ENCODE data around the gene MTA1. TPM values are rescaled to one million over a fixed set of nuclear protein-coding genes. Genes with fewer than 3 reads are reported as not detected.

The MTA1 gene
- total RNA-seq, 4 donors from 2014 or later = 75.7 to 295 (median 165) TPM

DNA sequence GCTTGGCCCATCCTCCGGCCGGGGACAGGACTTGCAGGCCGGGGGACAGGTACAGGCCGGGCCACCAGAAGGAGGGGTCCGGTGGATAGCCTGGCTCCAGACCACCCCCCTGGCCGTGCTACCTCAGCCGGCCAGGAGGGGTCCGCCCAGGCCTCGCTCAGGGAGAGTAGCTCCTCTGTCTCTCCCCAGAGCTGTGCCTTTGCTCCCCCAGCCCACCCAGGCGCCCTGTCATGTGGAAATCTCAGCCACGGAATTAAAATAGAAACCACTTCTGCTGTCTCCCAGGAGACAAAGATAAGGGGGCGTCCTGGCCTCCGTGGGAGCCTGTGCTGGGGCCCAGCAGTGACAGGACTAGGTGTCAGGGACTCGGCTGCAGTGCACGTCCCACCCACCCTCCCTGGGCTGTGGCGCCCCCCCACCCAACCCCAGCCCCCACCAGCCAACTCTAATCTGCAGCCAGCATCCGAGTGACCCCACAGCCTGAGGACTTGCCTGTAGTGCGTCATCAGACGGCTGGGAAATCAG is 51.7 kb downstream of the MTA1 start:
- TF ChIP-seq CTCF (IDR thresholded peaks at IDR 0.05) (no peak), POLR2A (IDR thresholded peaks at IDR 0.05) (no peak)
- H3K9me3 ChIP-seq = no peaks in the 10 kb centered on the region
- H3K27me3 ChIP-seq = peaks cover 0 to 24% of the 10 kb centered on the region in 2 donors
- H3K4me3 ChIP-seq = no peak overlapping the region
- H3K36me3 ChIP-seq = peaks cover 0 to 34% (median 0%) of the 10 kb centered on the region in 3 donors
- DNase-seq = no peak
- H3K4me1 ChIP-seq = peaks cover 0 to 35% (median 22%) of the 10 kb centered on the region in 4 donors
- peak overlapping the region in 1 of 4 donors; percentile 89 for H3K27ac ChIP-seq

- TF ChIP-seq POLR2A (IDR thresholded peaks at IDR 0.05) = no peak
- peaks cover 0 to 25% of the 10 kb centered on the region in 2 donors for H3K27me3 ChIP-seq
- DNase-seq = no peak
- peaks cover 0 to 28% (median 0%) of the 10 kb centered on the region in 3 donors for H3K36me3 ChIP-seq
- peaks cover 0 to 41% (median 25%) of the 10 kb centered on the region in 4 donors for H3K4me1 ChIP-seq
- peak overlapping the region in 2 of 4 donors; percentile 12 to 89 for H3K27ac ChIP-seq
- no peak overlapping the region for H3K4me3 ChIP-seq
- H3K9me3 ChIP-seq = no peaks in the 10 kb centered on the region
These were observed 52.3 kb downstream of the MTA1 start for GRCh38 chr14:105471823-105472485.

DNA sequence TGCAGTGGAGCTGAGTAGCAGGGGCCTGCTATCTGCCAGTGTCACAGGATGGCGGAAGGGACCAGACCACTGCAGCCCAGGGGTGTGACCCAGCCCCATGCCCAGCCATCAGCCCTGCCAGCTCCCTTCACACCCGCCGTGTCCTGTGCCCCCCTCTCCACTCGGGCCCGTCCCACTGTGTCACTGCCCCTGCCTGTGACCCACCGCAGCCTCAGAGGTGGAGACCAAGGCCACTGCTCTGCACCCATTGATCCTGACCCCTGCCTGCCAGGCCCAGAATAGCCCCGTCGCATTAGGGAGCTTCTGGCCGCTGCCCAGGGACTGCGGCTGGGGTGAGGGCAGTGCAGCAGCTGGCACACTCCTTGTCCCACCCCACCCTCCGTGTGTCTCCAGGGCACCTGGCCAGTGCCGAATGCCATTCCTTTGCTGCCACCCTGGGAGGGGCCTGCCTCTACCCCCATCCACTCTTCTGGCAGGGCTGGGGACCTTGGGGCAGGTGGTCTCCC is 52.9 kb downstream of the MTA1 start:
- Histone ChIP-seq H3K4me3 (no peak overlapping the region), H3K9me3 (no peaks in the 10 kb centered on the region), H3K36me3 (peaks cover 0 to 23% (median 0%) of the 10 kb centered on the region in 3 donors), H3K27ac (peak overlapping the region in 2 of 4 donors; percentile 12 to 89), H3K4me1 (peaks cover 0 to 45% (median 25%) of the 10 kb centered on the region in 4 donors), H3K27me3 (peaks cover 0 to 25% of the 10 kb centered on the region in 2 donors)
- TF ChIP-seq POLR2A (IDR thresholded peaks at IDR 0.05) (no peak), CTCF (IDR thresholded peaks at IDR 0.05) (no peak)
- DNase-seq = no peak

DNA sequence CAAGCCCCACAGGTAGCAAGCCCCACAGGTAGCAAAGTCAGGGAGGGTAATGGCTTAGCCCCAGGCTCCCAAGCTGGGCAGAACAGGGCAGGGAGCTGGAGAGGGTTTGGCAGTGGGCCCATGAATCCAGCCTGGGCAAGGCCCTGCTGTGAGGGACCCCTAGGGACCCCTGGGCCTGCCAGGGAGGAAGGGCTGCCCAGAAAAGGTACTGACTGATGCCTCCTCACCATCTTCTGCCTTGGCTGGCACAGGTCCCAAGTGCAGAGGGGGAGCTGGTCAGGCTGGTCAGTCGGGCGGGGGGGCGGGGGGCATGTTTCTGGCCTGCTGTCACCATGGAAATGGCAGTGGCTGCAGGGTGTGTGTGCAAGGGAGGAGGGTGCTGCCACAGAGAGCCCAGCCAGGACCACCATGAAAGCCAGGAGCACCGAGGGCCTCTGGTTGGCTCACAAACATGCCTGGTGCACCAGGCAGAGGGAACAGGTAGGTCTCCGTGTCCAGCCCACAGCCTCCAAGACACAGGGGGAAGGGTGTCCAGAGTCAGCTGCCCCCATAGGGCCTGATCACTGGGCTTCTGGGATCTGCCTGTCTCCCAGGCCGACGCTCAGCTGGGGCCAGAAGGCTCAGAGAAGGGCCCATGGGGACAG is 53.5 kb downstream of the MTA1 start:
- Histone ChIP-seq H3K36me3 (peaks cover 0 to 19% (median 0%) of the 10 kb centered on the region in 3 donors), H3K27me3 (peaks cover 0 to 29% of the 10 kb centered on the region in 2 donors), H3K4me1 (peaks cover under 1 to 49% (median 28%) of the 10 kb centered on the region in 4 donors), H3K27ac (peak overlapping the region in 3 of 4 donors; percentile 59 to 89 (median 79)), H3K4me3 (peak overlapping the region in 3 of 4 donors; percentile 57 to 71 (median 63)), H3K9me3 (no peaks in the 10 kb centered on the region)
- no peak for DNase-seq
- TF ChIP-seq CTCF (IDR thresholded peaks at IDR 0.05) (no peak), POLR2A (IDR thresholded peaks at IDR 0.05) (no peak)

DNA sequence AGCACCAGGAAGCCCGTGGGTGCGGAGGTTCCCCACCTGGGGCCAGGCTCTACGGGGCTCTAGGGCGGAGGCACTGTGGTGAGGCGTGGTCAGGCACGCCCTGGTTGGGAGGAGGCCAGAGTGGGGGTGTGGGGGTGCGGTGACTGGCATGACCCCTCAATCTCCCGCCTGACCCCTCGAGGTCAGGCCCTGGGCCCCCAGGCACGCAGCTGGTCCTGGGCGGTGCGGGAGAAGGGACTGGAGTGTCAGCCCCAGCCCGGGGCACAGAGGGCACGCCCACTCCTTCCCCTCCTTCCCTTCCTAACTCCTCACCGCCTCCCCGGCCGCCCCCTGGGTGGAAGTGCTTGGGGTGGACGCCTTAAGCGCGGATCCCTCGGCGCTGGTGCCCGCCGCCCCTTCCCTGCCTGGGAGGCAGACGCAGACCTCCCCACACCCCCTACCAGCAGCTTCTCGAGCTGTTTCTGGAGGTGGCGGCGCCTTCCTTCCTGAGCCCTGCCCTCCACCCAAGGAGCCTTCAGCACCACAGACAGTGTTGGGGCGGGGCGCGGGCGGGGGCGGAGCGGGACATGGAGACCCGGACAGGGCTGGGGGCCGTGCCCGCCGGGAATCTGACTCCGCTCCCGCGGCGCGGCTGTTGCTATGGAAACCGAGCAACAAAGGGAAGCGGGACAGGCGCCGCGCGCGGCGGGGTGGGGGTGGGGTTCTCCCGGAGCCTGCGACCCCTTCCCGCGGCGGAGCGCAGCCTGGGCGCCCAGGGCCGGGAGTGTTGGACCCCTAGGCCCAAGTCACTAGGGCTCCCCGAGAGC is 54.3 kb downstream of the MTA1 start:
- Histone ChIP-seq H3K9me3 (no peaks in the 10 kb centered on the region), H3K4me1 (peaks cover 2 to 56% (median 31%) of the 10 kb centered on the region in 4 donors), H3K27ac (peak overlapping the region; percentile 40 to 89 (median 69)), H3K27me3 (peaks cover 0 to 36% of the 10 kb centered on the region in 2 donors), H3K4me3 (peak overlapping the region; percentile 42 to 71 (median 60)), H3K36me3 (peaks cover 0 to 17% (median 0%) of the 10 kb centered on the region in 3 donors)
- peak; percentile 69 to 85 (median 84) for DNase-seq
- TF ChIP-seq CTCF (IDR thresholded peaks at IDR 0.05) = no peak
- TF ChIP-seq POLR2A (IDR thresholded peaks at IDR 0.05) = no peak

Measured in Peyer's patch (tissue), 4 donors.